Measurements from ENCODE around the gene SMPD3. TPM values are rescaled to one million over a fixed set of nuclear protein-coding genes. Genes with fewer than 3 reads are reported as not detected.
A peak's percentile ranks its signal among the peaks of the same experiment; 100 is the strongest.

SMPD3 gene
- total and polyA plus RNA-seq, 9 of the 15 experiments (the other 6 are each of a cell fraction or from before 2014, with no cell fraction given), result 0.03 to 1.2 (median 0.18) TPM

GRCh38 chr16:68310437-68310773 lies 137.9 kb downstream of the SMPD3 start (continued):
- TF ChIP-seq, protein P1, sequence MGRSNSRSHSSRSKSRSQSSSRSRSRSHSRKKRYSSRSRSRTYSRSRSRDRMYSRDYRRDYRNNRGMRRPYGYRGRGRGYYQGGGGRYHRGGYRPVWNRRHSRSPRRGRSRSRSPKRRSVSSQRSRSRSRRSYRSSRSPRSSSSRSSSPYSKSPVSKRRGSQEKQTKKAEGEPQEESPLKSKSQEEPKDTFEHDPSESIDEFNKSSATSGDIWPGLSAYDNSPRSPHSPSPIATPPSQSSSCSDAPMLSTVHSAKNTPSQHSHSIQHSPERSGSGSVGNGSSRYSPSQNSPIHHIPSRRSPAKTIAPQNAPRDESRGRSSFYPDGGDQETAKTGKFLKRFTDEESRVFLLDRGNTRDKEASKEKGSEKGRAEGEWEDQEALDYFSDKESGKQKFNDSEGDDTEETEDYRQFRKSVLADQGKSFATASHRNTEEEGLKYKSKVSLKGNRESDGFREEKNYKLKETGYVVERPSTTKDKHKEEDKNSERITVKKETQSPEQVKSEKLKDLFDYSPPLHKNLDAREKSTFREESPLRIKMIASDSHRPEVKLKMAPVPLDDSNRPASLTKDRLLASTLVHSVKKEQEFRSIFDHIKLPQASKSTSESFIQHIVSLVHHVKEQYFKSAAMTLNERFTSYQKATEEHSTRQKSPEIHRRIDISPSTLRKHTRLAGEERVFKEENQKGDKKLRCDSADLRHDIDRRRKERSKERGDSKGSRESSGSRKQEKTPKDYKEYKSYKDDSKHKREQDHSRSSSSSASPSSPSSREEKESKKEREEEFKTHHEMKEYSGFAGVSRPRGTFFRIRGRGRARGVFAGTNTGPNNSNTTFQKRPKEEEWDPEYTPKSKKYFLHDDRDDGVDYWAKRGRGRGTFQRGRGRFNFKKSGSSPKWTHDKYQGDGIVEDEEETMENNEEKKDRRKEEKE (IDR thresholded peaks at IDR 0.05; ENCODE audit: borderline replicate concordance in 1 of 2, control insufficient read depth in 1 of 2, low read depth in 2 of 2, low read length in 1 of 2), result no peak
- TF ChIP-seq IRF2 (CRISPR knock-in tag; IDR thresholded peaks at IDR 0.05), result no peak
- TF ChIP-seq HNRNPLL (IDR thresholded peaks at IDR 0.05; ENCODE audit: low read depth, low read length, poor library complexity, severe bottlenecking), result peak; percentile 52
- no peak for TF ChIP-seq JUNB (CRISPR knock-in tag; conservative IDR thresholded peaks at IDR 0.05)
- no peak for TF ChIP-seq CHD7 (IDR thresholded peaks at IDR 0.05; ENCODE audit: low read depth, low read length)
- TF ChIP-seq GATAD2A (IDR thresholded peaks at IDR 0.05), result no peak
- no peak for TF ChIP-seq PHTF2 (CRISPR knock-in tag; IDR thresholded peaks at IDR 0.05)
